ENCODE measurements around the gene TADA2B.
"Not testable (repeated sequence)": the region's sequence is repeated elsewhere in the genome, so short reads cannot be mapped to it uniquely, and the experiment has no call there.

TADA2B gene

DNA sequence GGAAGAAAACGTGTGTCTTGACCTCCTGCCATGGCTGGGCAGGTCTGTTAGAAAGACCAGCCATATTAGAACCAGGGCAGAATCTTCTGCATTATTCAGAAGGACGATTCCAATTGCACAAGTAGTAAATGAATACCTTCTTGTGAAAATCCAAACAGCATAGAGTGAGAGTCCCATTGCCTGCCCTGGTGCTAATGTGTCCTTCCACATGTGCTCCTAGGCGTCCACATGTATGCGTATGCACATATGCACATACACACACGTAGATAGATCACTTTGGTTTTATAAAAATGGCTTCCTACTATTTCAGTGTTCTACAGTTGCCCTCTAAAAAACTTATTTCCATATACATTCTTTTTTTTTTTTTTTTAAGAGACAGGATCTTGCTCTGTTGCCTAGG is 34.9 kb downstream of the TADA2B start:
- H3K4me3 ChIP-seq (ENCODE audit: low read length, poor library complexity, severe bottlenecking) = no peak overlapping the region

GRCh38 chr4:7079483-7079882 is 36.3 kb downstream of the TADA2B start:
- not testable (repeated sequence) for H3K79me2 ChIP-seq (ENCODE audit: insufficient read depth, low read length); H2AFZ ChIP-seq (ENCODE audit: low read length); H3K4me3 ChIP-seq (ENCODE audit: low read length, poor library complexity, severe bottlenecking); H3K9ac ChIP-seq (ENCODE audit: low read depth, low read length, poor library complexity, severe bottlenecking); H3K4me1 ChIP-seq (ENCODE audit: insufficient read depth, low read length, poor library complexity, severe bottlenecking); H3K9me3 ChIP-seq (ENCODE audit: insufficient read depth, low read depth, low read length); H3K27me3 ChIP-seq (ENCODE audit: insufficient read depth, low read length, poor library complexity, severe bottlenecking); H4K20me1 ChIP-seq (ENCODE audit: insufficient read depth, low read length, poor library complexity, severe bottlenecking); H3F3A ChIP-seq (ENCODE audit: low read depth); H3K9me2 ChIP-seq (replicated peaks; ENCODE audit: low read depth, low read length); H3K4me2 ChIP-seq (ENCODE audit: low read depth, low read length, poor library complexity, severe bottlenecking); H3K36me3 ChIP-seq (ENCODE audit: insufficient read depth, low read length)

More for the DNA sequence above, 34.9 kb downstream of the TADA2B start:
- Histone ChIP-seq H3K36me3 (ENCODE audit: insufficient read depth, low read length) (no peaks in the 10 kb centered on the region), H3K4me1 (ENCODE audit: insufficient read depth, low read length, poor library complexity, severe bottlenecking) (no peaks in the 10 kb centered on the region), H3K9me2 (replicated peaks; ENCODE audit: low read depth, low read length) (no peaks in the 10 kb centered on the region), H3K9me3 (ENCODE audit: insufficient read depth, low read depth, low read length) (no peaks in the 10 kb centered on the region), H3K79me2 (ENCODE audit: insufficient read depth, low read length) (no peaks in the 10 kb centered on the region), H3K9ac (ENCODE audit: low read depth, low read length, poor library complexity, severe bottlenecking) (no peak overlapping the region), H4K20me1 (ENCODE audit: insufficient read depth, low read length, poor library complexity, severe bottlenecking) (no peaks in the 10 kb centered on the region), H3F3A (ENCODE audit: low read depth) (no peaks in the 10 kb centered on the region), H3K27me3 (ENCODE audit: insufficient read depth, low read length, poor library complexity, severe bottlenecking) (no peaks in the 10 kb centered on the region), H3K4me2 (ENCODE audit: low read depth, low read length, poor library complexity, severe bottlenecking) (no peak overlapping the region), H2AFZ (ENCODE audit: low read length) (no peak overlapping the region)
- TF ChIP-seq EZH2phosphoT487 (IDR thresholded peaks at IDR 0.05; ENCODE audit: borderline replicate concordance) (no peak), CTCF (conservative IDR thresholded peaks at IDR 0.05; ENCODE audit: low read length) (no peak)

DNA sequence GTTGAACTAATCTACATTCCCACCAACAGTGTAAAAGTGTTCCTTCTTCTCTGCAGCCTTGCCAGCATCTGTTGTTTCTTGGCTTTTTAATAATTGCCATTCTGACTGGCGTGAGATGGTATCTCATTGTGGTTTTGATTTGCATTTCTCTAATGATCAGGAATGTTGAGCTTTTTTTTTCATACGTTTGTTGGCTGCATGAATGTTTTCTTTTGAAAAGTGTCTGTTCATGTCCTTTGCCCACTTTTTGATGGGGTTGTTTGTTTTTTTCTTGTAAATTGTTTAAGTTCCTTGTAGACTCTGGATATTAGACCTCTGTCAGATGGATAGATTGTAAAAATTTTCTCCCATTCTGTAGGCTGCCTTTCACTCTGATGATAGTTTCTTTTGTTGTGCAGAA is 36.7 kb downstream of the TADA2B start:
- not testable (repeated sequence) for H3K4me1 ChIP-seq (ENCODE audit: insufficient read depth, low read length, poor library complexity, severe bottlenecking); H3K27me3 ChIP-seq (ENCODE audit: insufficient read depth, low read length, poor library complexity, severe bottlenecking); H3K9me3 ChIP-seq (ENCODE audit: insufficient read depth, low read depth, low read length); H3K9me2 ChIP-seq (replicated peaks; ENCODE audit: low read depth, low read length); H2AFZ ChIP-seq (ENCODE audit: low read length); H3K79me2 ChIP-seq (ENCODE audit: insufficient read depth, low read length); H3K4me3 ChIP-seq (ENCODE audit: low read length, poor library complexity, severe bottlenecking); H4K20me1 ChIP-seq (ENCODE audit: insufficient read depth, low read length, poor library complexity, severe bottlenecking); H3K9ac ChIP-seq (ENCODE audit: low read depth, low read length, poor library complexity, severe bottlenecking); H3K4me2 ChIP-seq (ENCODE audit: low read depth, low read length, poor library complexity, severe bottlenecking); H3F3A ChIP-seq (ENCODE audit: low read depth); H3K36me3 ChIP-seq (ENCODE audit: insufficient read depth, low read length)

GRCh38 chr4:7083597-7084563 is 40.7 kb downstream of the TADA2B start:
- no peaks in the 10 kb centered on the region for H3K79me2 ChIP-seq (ENCODE audit: insufficient read depth, low read length)
- H3K9me3 ChIP-seq (ENCODE audit: insufficient read depth, low read depth, low read length) = no peaks in the 10 kb centered on the region
- TF ChIP-seq CTCF (conservative IDR thresholded peaks at IDR 0.05; ENCODE audit: low read length) (no peak), EZH2phosphoT487 (IDR thresholded peaks at IDR 0.05; ENCODE audit: borderline replicate concordance) (no peak)
- H2AFZ ChIP-seq (ENCODE audit: low read length) = no peak overlapping the region; the same call in 1 of the 2 replicates
- no peaks in the 10 kb centered on the region for H3K27me3 ChIP-seq (ENCODE audit: insufficient read depth, low read length, poor library complexity, severe bottlenecking)
- H3K4me1 ChIP-seq (ENCODE audit: insufficient read depth, low read length, poor library complexity, severe bottlenecking) = no peaks in the 10 kb centered on the region
- no peaks in the 10 kb centered on the region for H3K9me2 ChIP-seq (replicated peaks; ENCODE audit: low read depth, low read length)
- H3F3A ChIP-seq (ENCODE audit: low read depth) = no peaks in the 10 kb centered on the region
- H3K4me3 ChIP-seq (ENCODE audit: low read length, poor library complexity, severe bottlenecking) = no peak overlapping the region
- H3K4me2 ChIP-seq (ENCODE audit: low read depth, low read length, poor library complexity, severe bottlenecking) = no peak overlapping the region
- no peaks in the 10 kb centered on the region for H3K36me3 ChIP-seq (ENCODE audit: insufficient read depth, low read length)
- no peak overlapping the region for H3K9ac ChIP-seq (ENCODE audit: low read depth, low read length, poor library complexity, severe bottlenecking)
- no peaks in the 10 kb centered on the region for H4K20me1 ChIP-seq (ENCODE audit: insufficient read depth, low read length, poor library complexity, severe bottlenecking)

GRCh38 chr4:7084564-7084961 is 41.4 kb downstream of the TADA2B start:
- H3K9me2 ChIP-seq (replicated peaks; ENCODE audit: low read depth, low read length); H3K4me3 ChIP-seq (ENCODE audit: low read length, poor library complexity, severe bottlenecking); H3K4me1 ChIP-seq (ENCODE audit: insufficient read depth, low read length, poor library complexity, severe bottlenecking); H3K27me3 ChIP-seq (ENCODE audit: insufficient read depth, low read length, poor library complexity, severe bottlenecking); H3F3A ChIP-seq (ENCODE audit: low read depth); H3K9ac ChIP-seq (ENCODE audit: low read depth, low read length, poor library complexity, severe bottlenecking); H2AFZ ChIP-seq (ENCODE audit: low read length); H3K36me3 ChIP-seq (ENCODE audit: insufficient read depth, low read length); H3K9me3 ChIP-seq (ENCODE audit: insufficient read depth, low read depth, low read length); H3K4me2 ChIP-seq (ENCODE audit: low read depth, low read length, poor library complexity, severe bottlenecking); H4K20me1 ChIP-seq (ENCODE audit: insufficient read depth, low read length, poor library complexity, severe bottlenecking); H3K79me2 ChIP-seq (ENCODE audit: insufficient read depth, low read length): not testable (repeated sequence)

Data from Loucy (cell line).